Measurements from ENCODE around the gene TELO2.

The TELO2 gene

GRCh38 chr16:1518626-1519135 lies 25.5 kb downstream of the TELO2 start:
- no peak for DNase-seq (ENCODE audit: low read depth in 2 of 2)
- TF ChIP-seq, protein P1, sequence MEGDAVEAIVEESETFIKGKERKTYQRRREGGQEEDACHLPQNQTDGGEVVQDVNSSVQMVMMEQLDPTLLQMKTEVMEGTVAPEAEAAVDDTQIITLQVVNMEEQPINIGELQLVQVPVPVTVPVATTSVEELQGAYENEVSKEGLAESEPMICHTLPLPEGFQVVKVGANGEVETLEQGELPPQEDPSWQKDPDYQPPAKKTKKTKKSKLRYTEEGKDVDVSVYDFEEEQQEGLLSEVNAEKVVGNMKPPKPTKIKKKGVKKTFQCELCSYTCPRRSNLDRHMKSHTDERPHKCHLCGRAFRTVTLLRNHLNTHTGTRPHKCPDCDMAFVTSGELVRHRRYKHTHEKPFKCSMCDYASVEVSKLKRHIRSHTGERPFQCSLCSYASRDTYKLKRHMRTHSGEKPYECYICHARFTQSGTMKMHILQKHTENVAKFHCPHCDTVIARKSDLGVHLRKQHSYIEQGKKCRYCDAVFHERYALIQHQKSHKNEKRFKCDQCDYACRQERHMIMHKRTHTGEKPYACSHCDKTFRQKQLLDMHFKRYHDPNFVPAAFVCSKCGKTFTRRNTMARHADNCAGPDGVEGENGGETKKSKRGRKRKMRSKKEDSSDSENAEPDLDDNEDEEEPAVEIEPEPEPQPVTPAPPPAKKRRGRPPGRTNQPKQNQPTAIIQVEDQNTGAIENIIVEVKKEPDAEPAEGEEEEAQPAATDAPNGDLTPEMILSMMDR (IDR thresholded peaks at IDR 0.05; ENCODE audit: low read depth, low read length): no peak
- no peak overlapping the region for H3K4me3 ChIP-seq (replicated peaks in 1 of 2; ENCODE audit: low read depth in 2 of 2, low read length in 2 of 2)

DNA sequence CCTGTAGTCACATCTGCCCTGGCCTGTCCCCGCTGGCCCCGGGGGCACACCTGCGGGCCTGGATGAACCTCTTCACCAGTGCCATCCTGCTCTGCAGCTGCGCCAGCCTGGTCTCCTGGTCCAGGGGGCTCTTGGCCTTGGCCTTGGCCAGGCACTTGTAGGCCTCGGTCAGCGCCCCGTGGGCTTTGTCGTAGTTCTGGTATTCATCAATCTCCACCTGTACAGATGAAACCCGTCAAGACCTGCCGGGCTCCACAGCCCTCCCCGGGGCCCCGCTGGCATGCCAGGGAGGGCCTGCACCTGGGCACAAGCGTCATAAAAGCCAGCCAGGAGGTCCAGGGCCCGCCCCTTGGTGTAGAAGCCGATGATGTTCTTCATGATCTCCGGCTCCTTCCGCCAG lies 26.7 kb downstream of the TELO2 start:
- TF ChIP-seq, protein P1 (IDR thresholded peaks at IDR 0.05; ENCODE audit: low read depth, low read length): no peak
- no peak overlapping the region for H3K4me3 ChIP-seq (replicated peaks in 1 of 2; ENCODE audit: low read depth in 2 of 2, low read length in 2 of 2)
- DNase-seq (ENCODE audit: low read depth in 2 of 2): no peak

- no peak overlapping the region for H3K4me3 ChIP-seq (replicated peaks in 1 of 2; ENCODE audit: low read depth in 2 of 2, low read length in 2 of 2)
- DNase-seq (ENCODE audit: low read depth in 2 of 2): no peak
- TF ChIP-seq, protein P1 (IDR thresholded peaks at IDR 0.05; ENCODE audit: low read depth, low read length): no peak
These were observed 27.3 kb downstream of the TELO2 start for GRCh38 chr16:1520461-1520860.

GRCh38 chr16:1523581-1524245 lies 30.6 kb downstream of the TELO2 start:
- no peak overlapping the region for H3K4me3 ChIP-seq (replicated peaks in 1 of 2; ENCODE audit: low read depth in 2 of 2, low read length in 2 of 2)
- TF ChIP-seq, protein P1 (IDR thresholded peaks at IDR 0.05; ENCODE audit: low read depth, low read length): no peak
- no peak for DNase-seq (ENCODE audit: low read depth in 2 of 2)

DNA sequence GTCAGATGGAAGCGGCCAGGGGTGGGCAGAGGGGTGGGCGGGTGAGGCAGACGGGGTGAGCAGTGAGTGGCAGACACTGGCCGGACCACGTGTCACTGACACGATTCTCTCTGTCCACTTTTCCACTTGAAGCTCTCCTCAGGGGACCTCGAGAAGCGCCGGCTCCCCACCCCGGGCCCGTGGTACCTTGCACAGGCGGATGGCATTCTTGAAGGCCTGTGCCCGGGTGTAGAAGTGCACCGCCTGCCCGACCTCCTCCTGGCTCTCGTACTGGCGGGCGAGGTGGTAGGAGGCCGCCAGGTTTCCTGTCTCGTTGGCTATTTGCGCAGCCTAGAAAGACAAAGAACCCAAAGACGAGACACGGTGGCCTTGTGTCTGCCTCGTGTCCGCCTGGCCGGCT lies 31.2 kb downstream of the TELO2 start:
- no peak overlapping the region for H3K4me3 ChIP-seq (replicated peaks in 1 of 2; ENCODE audit: low read depth in 2 of 2, low read length in 2 of 2)
- TF ChIP-seq, protein P1 (IDR thresholded peaks at IDR 0.05; ENCODE audit: low read depth, low read length): no peak
- DNase-seq (ENCODE audit: low read depth in 2 of 2): no peak

DNA sequence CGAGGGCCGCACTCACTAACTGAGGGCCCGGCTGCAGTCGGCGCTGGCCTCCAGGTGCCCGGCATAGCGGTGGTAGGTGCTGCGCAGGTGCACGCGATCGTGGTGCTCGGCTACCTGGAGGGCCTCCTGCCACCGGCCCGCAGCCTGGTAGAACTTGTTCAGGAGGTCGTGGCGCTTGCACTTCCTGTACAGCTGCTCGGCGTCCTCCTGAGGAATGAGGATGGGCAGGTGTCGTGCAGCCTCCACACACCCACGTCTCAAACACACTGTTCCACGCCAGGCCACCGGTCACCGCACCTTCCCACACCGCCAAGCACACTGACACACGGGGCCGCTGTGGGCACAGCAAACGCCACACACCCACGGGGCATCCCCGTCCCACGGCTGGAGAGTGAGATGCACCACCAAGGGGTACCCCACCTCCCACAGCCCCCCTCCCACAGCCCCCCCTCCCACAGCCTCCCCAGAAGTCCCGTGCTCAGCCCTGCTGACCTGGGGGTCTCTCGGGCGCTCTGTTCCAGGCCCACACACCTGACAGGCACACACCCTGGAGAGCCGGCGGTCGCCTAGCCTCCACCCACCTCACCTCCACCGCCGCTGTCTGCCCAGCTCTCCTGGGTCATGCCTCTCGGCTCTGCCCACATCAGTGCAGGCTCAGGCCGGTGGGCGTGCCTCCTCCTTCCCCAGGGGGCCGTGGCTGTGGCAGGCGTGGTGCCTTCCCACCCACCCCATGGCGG lies 32.9 kb downstream of the TELO2 start:
- no peak for DNase-seq (ENCODE audit: low read depth in 2 of 2)
- no peak overlapping the region for H3K4me3 ChIP-seq (replicated peaks in 1 of 2; ENCODE audit: low read depth in 2 of 2, low read length in 2 of 2)
- TF ChIP-seq, protein P1 (IDR thresholded peaks at IDR 0.05; ENCODE audit: low read depth, low read length): no peak
